CD1c-positive myeloid dendritic cell (primary cell): ENCODE results near the gene ELN.
"Not testable (repeated sequence)": the region's sequence is repeated elsewhere in the genome, so short reads cannot be mapped to it uniquely, and the experiment has no call there.

Experiments used
- DNase-seq: peaks from one replicate; pipeline ENCODE4 v3.0.0-alpha.2; 2016; ENCODE audit errors: extremely low spot score

ELN gene

DNA sequence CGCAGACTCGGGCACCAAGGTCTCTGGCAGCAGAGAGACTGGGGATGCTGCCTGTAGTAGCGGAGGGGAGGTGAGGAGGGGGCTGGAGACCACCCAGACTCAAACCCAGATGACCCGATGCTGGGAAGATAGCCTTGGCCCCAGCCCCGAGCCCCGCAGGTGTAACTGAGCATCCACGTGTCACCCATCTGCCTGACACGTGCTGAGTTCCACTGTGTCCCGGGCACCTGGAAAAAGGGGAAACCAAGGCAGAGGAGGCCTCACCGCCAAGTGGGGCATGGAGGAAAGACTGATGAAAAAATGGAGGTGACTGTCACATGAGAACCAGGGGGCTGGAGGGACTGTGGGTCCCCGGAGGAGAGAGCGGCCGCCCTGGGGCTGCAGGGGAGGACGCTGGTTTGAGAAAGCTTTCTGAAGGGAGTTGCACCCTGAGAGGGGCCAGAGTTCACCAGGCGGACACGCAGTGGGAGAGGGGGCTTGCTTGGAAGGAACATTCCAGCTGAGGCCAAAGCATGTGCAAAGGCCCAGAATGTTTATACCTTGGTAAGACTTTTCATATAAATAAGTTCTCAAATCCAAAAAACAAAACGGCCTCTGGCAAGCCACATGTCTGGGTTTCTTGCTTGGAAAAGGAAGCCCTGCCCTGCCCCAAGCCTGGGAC is 27.4 kb upstream of the ELN start:
- DNase-seq: no peak

DNA sequence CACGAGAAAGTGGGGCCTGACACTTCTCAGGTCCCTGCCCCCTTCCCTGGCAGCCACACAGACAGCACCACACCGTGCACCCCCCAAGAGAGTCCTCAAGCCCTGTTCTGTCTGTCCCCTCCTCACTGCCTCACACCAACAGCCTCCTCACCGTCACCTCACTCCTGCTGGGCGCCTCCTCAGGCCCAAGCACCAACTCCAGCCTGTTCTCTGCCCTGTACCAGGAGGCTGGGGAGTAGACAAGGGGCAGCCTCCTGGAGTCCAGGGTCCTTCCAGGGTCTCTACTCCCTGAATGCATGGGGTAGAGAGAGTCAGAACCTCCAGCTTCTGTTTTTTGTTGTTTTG is 26.9 kb upstream of the ELN start:
- DNase-seq: no peak

DNA sequence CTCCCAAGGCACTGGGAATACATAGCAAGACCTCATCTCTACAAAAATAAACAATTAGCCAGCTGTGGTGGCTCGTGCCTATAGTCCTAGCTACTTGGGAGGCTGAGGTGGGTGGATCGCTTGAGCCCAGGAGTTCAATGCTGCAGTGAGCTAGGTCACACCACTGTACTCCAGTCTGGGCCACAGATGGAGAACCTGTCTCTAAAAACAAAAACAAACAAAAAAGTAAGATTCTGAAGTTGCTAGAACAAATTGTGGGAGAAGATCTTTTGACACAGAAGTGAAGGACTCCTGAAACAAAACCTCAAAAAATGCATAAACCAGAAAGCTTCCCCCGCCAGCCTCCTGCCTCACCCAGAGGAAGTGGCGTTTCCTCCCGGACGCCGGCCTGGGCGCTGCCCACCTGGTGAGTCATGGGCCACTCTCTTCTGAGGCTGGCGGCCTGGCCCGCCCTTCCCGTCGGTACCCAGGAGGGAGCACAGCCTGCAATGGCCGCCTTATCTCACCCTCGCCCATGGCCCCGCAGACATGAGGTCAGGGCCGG is 25.4 kb upstream of the ELN start:
- DNase-seq: peak; percentile 80

DNA sequence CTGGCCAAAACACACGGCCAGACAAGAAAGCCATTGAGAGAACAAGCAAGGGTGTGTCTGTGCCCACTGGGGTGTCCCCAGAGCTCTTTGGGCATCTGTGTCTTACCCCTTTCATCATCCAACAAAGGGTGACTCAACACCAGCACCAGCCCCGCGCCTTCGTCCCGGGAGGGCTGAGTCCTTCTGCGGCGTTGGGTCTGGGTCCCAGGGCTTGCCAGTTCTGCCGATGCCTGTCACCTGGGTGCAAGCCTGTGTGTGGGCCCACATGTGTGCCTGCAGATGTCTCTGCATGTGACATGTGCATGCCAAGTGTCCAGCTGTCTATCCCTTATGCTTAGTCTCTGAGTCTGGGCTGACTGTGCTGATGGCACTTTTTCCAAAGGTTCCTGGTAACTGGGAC is 24.4 kb upstream of the ELN start:
- peak; percentile 3 for DNase-seq

DNA sequence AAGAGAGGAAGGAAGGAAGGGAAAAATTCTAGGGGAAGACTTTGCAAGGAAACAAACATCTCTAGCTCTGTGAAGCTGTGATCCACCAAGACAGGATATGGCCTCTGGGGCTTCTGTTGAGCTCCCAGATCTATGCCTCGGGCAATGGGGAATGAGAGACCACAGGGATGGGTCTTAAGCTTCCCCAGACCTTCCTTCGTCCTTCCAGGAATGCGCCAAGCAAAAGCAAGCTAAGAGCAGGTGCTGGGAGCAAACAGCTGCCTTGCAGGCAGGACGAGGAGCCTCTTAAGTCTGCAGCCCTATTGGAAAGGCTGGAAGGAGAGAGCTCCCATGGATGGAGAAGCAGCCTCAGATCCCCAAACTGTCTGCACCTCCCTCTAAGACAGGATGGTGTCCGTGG is 21.9 kb upstream of the ELN start:
- no peak for DNase-seq

DNA sequence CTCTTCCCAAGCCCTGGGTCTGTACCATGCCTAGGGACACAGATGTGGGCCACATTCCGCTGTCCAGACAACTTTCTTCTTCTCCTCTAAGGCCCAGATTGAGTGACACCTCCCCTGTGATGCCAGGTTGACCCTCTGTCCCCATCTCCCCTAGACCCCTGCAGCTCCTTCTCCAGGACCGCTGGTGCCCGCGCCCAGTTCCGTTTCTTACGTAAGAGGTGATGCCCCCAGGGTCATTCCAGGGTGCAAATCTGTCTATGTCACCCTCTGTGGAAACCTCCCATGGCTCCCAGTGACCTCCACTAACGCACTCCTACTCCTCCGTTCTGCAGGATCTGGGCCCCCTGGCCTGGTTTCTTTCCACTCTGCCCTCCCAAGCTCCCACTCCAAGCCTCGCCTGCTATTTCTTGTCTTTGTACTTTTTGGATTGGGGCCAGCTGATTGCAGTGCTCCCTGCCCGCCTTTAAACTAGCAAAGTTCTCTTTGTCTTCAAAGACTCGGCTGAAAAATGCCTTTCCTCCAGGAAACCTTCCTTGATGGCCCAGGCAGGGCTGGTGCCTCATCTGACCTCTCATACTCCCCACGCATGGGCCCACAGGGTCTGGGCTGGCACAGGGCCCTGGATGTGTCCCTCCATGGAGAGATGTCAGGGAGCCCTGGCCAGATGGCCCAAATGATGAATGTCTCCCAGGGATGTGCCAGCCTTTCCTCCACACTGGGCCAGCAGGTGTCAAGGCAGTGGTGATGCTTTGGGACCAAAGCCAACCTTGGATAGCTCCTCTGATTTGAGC is 21.3 kb upstream of the ELN start:
- DNase-seq: no peak

DNA sequence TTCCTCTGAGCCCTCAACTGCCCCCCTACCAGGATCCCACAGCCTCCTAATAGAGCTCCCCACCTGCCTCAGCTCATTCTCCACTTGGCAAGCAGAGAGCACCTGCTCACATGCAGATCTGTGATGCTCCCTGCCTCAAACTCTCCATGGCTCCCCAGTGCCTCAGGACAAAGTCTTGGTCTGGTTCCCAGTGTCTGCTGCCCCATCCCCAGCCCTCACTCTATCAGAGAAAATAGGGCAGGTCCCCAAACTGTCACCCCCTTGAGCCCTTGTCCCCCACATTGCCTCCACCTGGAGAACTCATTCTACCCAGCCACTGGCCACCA is 20.8 kb upstream of the ELN start:
- DNase-seq: no peak

DNA sequence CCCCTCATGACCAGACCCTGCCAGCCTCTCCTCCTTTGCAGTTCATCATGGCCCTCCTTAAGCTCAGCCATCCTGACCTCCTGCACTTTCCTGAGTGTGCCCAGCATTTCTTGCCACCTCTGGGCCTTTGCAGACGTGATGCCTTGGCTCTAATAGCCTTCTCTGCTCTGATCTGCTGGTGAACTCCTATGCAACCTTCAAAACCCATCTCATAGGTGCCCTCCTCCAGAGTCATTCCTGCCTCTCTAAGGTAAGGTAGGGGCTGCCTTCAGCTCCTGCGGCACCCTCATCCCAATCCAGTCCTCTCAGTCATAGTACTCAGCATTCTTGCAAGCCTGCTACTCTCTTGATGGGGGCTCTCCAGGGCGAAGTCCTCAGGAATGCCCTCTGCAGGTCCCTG is 19.3 kb upstream of the ELN start:
- no peak for DNase-seq

DNA sequence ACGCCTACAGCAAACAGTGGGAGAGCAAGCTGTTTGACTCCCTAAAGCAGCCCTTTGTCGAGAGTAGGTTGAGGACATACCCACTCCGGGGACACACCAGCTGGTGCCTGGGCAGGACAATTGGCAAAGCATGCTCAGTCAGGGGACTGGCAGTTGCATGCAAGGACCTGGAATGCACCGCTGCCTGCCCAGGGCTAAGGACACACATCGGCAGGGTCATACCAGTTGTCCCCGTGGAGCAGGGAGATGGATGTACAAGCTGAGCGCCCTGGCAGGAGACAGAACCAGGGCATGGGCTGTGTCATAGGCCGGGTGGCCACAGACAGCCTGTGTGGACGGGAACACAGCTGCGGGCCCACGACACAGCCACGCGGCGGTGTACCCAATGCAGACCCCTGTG is 18.3 kb upstream of the ELN start:
- no peak for DNase-seq

DNA sequence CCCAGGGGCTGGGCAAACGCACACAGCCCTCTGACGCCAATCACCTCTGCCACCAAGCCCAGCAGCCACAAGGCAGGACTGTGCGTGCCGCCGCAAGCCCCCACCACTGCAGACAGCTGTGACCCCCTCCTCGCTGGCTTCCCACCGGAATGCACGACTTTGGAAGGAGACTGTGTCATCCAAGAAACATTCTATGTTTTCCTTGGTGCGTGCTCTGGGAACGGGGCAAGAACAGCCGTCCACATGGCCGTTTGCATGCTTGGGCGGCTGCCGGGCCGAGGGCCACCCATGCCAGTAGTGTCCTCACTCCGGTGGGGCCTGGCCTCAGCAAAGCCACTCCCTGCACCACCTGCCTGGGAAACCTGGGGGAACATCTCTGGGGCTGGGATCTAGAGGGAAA is 17.6 kb upstream of the ELN start:
- DNase-seq: no peak

DNA sequence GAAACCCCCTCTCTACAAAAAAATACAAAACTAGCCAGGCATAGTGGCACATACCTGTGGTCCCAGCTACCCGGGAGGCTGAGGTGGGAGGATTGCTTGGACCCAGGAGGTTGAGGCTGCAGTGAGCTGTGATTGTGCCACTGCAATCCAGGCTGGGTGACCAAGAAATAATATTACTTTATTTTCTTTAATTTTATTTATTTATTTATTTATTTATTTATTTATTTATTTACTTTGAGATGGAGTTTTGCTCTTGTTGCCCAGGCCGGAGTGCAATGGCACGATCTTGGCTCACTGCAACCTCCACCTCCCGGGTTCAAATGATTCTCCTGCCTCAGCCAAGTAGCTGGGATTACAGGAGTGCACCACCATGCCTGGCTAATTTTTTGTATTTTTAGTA is 16.6 kb upstream of the ELN start:
- DNase-seq: not testable (repeated sequence)

DNA sequence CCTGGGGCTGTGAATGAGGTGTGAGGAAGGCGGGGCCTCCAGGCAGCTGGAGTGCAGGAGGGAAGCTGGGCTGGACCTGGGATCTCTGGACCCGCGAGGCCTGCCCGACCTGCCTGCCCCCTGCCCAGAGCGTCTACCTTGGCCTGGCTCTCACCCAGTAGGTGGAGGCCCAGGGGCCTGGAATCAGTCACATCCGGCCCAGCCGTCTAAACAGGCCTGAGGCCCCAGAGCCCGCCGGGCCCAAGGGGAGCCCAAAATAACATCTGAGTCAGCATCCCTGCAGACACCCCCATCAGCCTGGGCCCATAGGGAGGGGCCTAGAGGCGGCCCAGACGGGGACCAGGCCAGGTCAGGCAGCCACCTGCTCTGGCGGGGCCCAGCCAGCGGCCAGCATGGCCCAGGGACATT is 15.1 kb upstream of the ELN start:
- no peak for DNase-seq

DNA sequence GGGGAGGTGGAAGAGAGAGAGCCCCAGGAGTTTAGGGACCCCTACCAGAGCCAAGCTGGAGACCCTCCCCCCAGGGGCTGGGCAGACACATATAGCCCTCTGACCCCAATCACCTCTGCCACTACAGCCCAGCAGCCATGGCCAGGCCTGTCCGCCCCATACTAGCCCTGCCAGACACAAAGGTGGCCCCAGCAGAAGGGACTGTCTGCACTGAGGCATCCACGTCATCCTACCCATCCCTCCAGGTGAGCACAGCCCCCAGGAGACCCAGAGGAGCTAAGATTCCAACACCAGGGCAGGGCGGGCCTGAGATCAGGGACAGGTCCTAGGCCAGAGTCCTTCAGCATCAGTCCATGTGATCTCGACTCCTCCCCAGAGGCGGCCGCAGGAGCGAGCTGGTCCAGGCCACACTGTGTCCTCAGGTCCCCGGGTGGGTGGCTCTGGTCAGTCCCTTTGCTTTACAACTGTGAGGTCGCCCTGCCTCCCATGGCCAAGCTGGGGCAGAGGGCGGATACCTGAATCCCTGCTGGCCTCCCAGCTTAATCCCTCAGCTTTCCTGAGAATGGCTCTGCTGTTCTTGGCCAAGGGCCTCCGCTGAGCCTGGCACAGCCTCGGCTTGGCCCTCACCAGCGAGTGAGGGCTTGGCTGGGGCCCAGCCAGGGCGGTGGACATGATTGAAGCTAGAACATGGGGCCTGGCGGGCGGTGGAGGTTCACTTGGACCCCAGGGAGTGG is 14.3 kb upstream of the ELN start:
- DNase-seq: no peak

DNA sequence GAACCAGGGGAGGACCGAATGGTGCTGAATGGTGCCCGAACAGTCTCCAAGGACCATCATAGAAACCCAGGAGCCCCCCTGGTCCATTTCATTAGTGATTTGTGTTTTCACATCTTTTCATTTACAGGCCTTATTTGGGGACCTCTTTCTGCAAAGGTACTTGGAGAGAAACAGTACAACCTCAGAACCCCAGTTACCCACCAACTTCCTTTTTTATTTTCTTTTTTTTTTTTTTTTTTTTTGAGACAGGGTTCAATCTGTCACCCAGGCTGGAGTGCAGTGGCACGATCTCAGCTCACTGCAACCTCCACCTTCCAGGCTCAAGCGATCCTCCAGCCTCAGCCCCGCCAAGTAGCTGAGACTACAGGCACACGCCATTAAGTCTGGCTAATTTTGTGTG is 13.0 kb upstream of the ELN start:
- DNase-seq: no peak

DNA sequence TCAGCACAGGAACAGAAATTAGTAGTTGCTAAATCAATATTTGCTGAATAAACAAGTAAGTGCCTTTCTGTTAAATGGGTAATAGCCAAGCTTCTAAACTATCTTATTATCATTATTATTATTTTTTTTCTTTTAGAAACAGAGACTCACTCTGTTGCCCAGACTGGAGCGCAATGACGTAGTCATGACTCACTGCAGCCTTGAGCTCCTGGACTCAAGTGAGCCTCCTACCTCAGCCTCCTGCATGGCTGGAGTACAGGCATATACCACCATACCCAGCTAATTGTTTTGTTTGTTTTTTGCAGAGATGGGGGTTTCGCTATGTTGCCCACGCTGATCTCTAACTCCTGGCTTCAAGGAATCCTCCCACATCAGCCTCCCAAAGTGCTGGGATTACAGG is 12.3 kb upstream of the ELN start:
- DNase-seq: no peak

DNA sequence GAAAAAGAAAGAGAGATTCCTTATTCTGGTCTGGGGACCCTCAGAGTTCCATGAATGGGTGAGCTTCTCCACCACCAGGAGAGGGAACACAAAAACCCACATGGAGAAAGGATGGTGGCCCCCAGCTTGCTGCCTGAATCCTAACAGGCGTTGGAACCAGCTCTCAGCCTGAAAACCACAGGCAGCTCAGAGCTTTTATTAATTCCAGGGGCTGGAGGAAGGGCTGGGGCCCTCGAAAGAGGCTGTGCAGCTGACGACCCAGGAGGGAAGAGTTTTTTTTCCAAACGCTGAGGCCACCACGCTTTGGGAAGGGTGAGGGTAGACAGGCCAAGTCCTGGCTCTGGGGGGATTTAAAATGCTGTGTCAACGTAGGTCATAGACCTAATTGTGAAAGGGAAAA is 10.8 kb upstream of the ELN start:
- DNase-seq: no peak

DNA sequence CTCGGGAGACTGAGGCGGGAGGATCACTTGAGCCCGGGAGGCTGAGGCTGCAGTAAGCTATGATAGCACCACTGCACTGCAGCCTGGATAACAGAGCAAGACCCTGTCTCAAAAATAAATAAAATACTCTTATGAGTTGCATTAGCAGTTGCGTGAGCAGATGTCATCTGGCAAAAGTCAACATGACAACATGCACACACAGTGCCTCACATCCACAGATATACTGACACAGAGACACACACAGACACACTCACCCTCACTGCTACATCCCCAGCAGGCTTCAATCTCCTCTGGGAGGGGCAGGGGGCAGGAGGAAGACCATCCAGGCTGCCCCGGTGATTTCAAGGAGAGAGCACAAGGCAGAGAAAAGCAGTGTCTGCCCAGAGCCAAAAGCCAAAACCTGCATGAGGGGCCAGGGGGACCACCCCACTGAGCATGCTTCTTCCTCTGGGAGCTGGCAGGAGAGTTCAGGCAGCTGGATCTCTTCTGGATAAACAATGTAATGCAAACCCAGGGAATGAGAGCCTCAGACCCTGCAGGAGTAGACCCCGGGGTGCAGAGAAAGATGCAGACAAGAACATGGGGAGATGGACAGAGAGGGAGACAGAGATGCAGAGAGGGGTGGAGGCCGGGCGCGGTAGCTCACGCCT is 9.6 kb upstream of the ELN start:
- DNase-seq: no peak

DNA sequence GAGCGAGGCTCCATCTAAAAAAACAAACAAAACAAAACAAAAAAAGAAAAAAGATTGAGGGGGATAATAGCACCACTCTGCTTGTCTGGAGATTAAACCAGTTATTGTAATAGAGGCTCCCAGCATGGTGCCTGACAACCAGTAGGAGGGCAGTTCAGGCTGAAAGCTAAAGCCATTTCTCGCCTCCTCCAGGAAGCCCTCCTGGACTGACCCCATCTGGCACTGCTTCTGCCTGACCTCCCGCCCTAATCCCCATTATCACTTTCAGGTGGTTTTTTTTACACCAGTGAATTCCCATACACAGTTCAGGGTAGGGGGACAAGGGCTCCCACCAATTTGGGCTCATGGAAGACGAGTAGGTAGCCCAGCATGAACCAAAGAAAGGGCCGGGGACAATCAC is 8.8 kb upstream of the ELN start:
- no peak for DNase-seq

DNA sequence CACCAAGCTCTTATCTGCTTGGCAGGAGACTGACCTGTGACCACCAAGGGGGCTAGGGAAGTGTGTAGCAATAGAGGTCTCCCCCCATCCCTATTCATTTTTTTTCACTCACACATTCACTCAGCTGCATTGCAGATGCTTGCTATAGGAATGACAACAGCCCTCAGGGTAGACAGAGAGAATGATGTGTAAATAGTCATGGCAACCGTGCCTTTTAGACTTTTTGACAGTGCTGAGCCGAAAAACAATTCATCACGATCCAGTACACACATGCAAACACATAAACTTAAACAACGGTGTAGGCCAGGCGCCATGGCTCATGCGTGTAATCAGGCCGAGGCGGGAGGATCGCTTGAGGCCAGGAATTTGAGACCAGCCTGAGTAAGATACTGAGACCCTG is 7.6 kb upstream of the ELN start:
- no peak for DNase-seq

DNA sequence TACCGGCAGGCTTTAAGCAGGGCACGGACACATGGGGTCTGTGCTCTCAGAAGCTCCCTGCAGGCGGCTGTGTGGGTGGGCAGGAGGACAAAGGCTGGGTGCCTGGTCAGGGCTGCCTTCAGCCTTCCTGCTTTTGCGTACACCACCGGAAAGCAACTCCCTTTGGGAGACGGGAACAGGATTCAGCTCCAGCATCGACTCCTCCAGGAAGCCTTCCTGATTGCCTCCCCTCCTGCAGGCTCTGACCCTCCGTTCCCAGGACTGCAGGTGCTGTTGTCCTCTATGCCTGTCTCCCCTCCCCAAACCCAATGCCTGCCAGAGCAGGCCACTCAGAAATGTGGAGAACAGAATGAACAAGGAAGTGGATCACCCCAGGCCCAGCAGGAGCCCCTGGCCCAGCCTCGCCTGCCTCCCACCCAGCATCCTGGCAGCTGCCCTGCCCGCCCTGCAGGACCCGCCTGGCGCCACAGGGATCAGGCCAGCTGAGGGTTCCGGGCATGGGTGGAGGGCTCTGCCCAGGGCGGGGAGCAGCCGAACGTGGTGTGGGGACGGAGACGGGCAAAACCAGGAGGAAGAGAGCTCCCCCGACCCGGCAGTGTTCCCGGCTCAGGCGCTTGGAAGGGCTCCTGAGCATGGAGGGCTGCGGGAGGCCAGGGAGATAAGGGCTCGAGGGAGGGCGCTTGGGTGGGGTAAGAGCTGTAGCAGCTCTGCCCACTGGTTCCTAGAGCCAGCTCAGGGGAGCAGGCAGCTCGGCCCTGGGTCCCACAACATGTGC is 6.2 kb upstream of the ELN start:
- DNase-seq: no peak

DNA sequence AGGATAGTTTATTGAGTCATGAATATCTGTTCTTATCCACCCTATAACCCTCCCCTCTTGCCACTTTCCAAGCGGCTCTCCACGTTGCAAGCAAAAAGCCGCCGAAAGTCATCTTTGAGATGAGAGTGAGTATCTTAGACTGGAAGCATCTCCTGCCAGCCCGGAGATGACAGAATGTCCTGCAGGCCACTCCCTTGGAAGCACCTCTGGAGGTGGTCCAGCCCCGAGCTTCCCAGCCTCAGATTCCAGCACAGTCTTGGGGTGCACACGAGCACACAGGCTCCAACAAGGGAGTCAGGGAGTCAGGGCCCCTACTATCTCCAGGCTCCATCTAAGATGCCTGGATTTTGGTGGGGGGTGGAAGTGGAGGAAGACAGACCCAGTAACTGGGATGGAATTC is 5.5 kb upstream of the ELN start:
- no peak for DNase-seq

DNA sequence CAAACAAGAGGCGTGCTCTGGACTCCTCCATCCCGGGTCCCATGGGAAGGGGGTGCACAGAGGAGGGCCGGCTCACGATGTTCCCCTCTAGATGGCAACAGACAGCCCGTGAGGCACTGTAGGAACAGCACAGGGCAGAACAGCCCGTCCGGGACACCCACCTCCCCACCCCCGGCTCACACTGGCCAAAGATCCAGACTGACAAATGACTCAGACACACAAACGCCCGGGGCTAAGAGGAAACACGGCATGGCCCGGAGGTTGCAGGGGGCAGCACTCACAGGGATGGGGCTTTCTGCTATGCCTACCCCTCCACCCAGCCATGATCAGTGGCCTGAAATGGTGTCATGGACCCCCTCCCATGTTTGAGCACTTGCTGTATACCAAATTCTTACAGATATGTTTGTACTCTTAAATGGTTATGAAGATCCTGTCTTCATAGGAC is 4.9 kb upstream of the ELN start:
- DNase-seq: peak; percentile 41
